ENCODE data around the gene COQ6. TPM values are rescaled to one million over a fixed set of nuclear protein-coding genes. Genes with fewer than 3 reads are reported as not detected.

The COQ6 gene
- total and polyA plus RNA-seq, 2 of the 8 experiments (the other 6 are each of a cell fraction or from before 2014, with no cell fraction given): 9.5 to 15.5 TPM

DNA sequence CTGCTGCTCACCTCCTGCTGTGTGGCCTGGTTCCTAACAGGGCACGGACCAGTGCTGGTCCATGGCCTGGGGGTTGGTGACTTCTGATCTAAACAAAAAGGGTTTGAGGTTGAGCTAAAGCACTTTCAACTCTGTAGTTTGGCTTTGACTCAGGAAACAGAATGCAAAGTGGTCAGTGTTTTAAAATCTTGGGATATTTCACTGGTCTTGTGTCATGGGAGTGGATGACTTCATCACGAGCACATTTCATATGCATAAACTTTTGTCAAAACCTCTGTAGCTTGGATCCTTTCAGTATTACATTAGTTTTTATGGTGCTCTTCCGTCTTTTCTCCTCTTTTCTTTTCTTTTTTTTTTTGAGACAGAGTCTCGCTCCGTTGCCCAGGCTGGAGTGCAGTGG is 25.8 kb upstream of the COQ6 start:
- Histone ChIP-seq H4K20me1 (replicated peaks in 1 of 2; ENCODE audit: control insufficient read depth in 1 of 2, insufficient read depth in 2 of 2, low read length in 2 of 2) (no peaks in the 10 kb centered on the region), H2BK20ac (ENCODE audit: low read length) (no peak overlapping the region), H3K14ac (ENCODE audit: insufficient read length) (no peak overlapping the region), H3K4ac (replicated peaks; ENCODE audit: insufficient read length, low read depth, low read length) (no peak overlapping the region), H4K5ac (ENCODE audit: insufficient read length, low read depth, low read length) (no peak overlapping the region), H3K79me1 (ENCODE audit: low read depth, low read length) (no peaks in the 10 kb centered on the region), H3K4me1 (replicated peaks in 1 of 4; ENCODE audit: control insufficient read depth in 3 of 4, insufficient read depth in 4 of 4, low read length in 3 of 4) (no peaks in the 10 kb centered on the region), H4K8ac (ENCODE audit: extremely low read depth, insufficient read depth, low read length) (no peak overlapping the region), H3K4me3 (ENCODE audit: extremely low read depth in 1 of 4, insufficient read depth in 2 of 4, low read depth in 3 of 4, low read length in 4 of 4) (no peak overlapping the region), H3K56ac (replicated peaks; ENCODE audit: insufficient read length, low read depth, low read length) (no peak overlapping the region), H3K27me3 (replicated peaks in 1 of 4; ENCODE audit: control insufficient read depth in 3 of 4, extremely low read depth in 1 of 4, insufficient read depth in 3 of 4, low read length in 3 of 4) (no peaks in the 10 kb centered on the region), H2AK5ac (ENCODE audit: low read depth, low read length) (no peak overlapping the region), H3K18ac (ENCODE audit: extremely low read depth, low read length) (no peak overlapping the region), H2BK12ac (ENCODE audit: low read depth, low read length) (no peak overlapping the region), H3K23me2 (ENCODE audit: low read depth, low read length) (no peaks in the 10 kb centered on the region), H4K91ac (replicated peaks; ENCODE audit: insufficient read length, low read length) (no peak overlapping the region), H3K9me3 (ENCODE audit: insufficient read depth in 2 of 2, low read depth in 1 of 2, low read length in 1 of 2) (no peaks in the 10 kb centered on the region), H2BK120ac (replicated peaks; ENCODE audit: low read depth, low read length) (no peak overlapping the region), H3K79me2 (ENCODE audit: control insufficient read depth in 1 of 2, insufficient read depth in 2 of 2, low read length in 2 of 2) (no peaks in the 10 kb centered on the region), H3K9ac (replicated peaks in 1 of 4; ENCODE audit: extremely low read depth in 1 of 4, low read depth in 3 of 4, low read length in 3 of 4) (no peak overlapping the region), H3K27ac (ENCODE audit: low read depth, low read length) (no peak overlapping the region), H2AFZ (ENCODE audit: low read length) (no peak overlapping the region), H3K23ac (ENCODE audit: insufficient read length) (no peak overlapping the region), H3K4me2 (ENCODE audit: insufficient read depth in 1 of 2, low read depth in 2 of 2, low read length in 2 of 2) (no peak overlapping the region), H2BK5ac (ENCODE audit: low read depth, low read length) (no peak overlapping the region), H2BK15ac (ENCODE audit: low read length) (no peak overlapping the region), H3K36me3 (ENCODE audit: control insufficient read depth in 2 of 4, insufficient read depth in 4 of 4, low read length in 3 of 4) (peaks cover 11 to 37% (median 26%) of the 10 kb centered on the region in 4 experiments)
- ChIA-PET CTCF (ENCODE audit: partially characterized antibody) (interaction anchor here (1.3 kb wide), 1 partner anchor 11 kb away, joined by 4 read pairs; no protein-coding TSS in a partner anchor), POLR2A (ENCODE audit: partially characterized antibody) (interaction anchor here (1.5 kb wide), 1 partner anchor 10 kb away, joined by 4 read pairs; no protein-coding TSS in a partner anchor)
- TF ChIP-seq HDAC6 (IDR thresholded peaks at IDR 0.05; ENCODE audit: low read depth, low read length) (no peak), RAD21 (IDR thresholded peaks at IDR 0.05 in 1 of 2, conservative IDR thresholded peaks at IDR 0.05 in 1 of 2; ENCODE audit: low read depth in 2 of 2, low read length in 2 of 2) (no peak), HDAC2 (IDR thresholded peaks at IDR 0.05; ENCODE audit: borderline replicate concordance in 1 of 2, low read depth in 2 of 2, low read length in 2 of 2) (no peak)
- DNase-seq (ENCODE audit: low read depth in 1 of 2, low spot score in 2 of 2) (no peak), FAIRE-seq (no peak)
- WGBS, 2 experiments (ENCODE audit: extremely low coverage in 1 of 2, insufficient coverage in 1 of 2, insufficient read length in 1 of 2, insufficient replicate concordance in 2 of 2, low coverage in 1 of 2, low lambda C conversion rate in 2 of 2, missing lambda C conversion rate in 1 of 2): 89% methylated on average over 3 of the region's 5 CpGs; no CpG with 5 or more reads in 1 of the 2 experiments
